HG03025 (cell line): ENCODE measurements around the gene RERE.

ENCODE experiments used
- ATAC-seq: cut with Tn5 transposase; IDR thresholded peaks from one replicate; pipeline ENCODE4 v1.9.1; 2021; ENCODE audit warnings: mild to moderate bottlenecking, moderate library complexity; ENCODE audit not compliant: unreplicated experiment, low FRiP score

Gene RERE

GRCh38 chr1:8536515-8536914, 280.9 kb downstream of the RERE start:
- no peak for ATAC-seq

DNA sequence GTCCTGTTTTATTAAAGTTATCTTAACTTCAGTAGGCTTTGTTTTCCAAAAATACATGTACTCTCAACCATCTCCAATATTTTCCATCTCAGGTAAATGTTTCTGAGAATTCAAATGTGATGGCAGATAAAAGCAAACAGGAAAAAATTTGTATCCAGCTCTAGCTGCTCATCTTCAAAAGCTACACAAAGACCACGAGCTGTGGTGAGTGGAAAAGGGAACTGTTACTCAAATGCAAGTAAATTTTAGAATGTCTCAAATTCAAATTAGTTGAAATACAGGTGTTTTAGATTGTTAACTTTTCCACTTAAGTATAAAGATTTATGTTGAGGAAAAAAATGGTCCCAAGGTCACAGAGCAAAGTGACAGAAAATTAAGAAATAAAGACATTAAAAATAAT, 283.5 kb downstream of the RERE start:
- ATAC-seq, result no peak

DNA sequence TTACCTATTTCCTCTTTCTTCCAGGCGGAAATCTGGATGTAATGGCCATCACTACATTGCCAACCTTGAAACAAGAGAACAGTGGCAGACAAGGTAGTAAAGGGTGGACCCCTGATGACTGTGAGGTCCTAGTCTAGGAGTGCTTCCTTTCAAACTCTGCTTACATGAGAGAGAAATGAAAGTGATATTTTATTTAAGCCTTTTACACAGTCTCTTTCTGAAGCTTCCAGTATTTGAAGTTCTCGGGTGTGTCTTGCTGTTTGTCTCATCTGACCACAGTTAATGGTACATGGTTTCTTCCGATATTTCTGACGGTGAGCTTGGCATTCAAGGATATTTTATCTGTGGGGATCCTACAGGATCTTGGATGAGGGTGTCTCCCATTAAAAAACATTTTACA, 284.3 kb downstream of the RERE start:
- ATAC-seq, result no peak

GRCh38 chr1:8529901-8530300, 287.5 kb downstream of the RERE start:
- no peak for ATAC-seq

GRCh38 chr1:8527941-8528340, 289.5 kb downstream of the RERE start:
- no peak for ATAC-seq

- no peak for ATAC-seq
Measured at GRCh38 chr1:8525558-8526275, 291.7 kb downstream of the RERE start.

- no peak for ATAC-seq
Measured at GRCh38 chr1:8525216-8525557, 292.3 kb downstream of the RERE start.

GRCh38 chr1:8524627-8525157, 292.7 kb downstream of the RERE start:
- ATAC-seq, result no peak

- ATAC-seq, result no peak
Measured at GRCh38 chr1:8523666-8524206, 293.7 kb downstream of the RERE start.

- no peak for ATAC-seq
Measured at GRCh38 chr1:8520483-8520966, 296.9 kb downstream of the RERE start.

- ATAC-seq, result no peak
Measured at GRCh38 chr1:8519167-8519566, 298.3 kb downstream of the RERE start.

DNA sequence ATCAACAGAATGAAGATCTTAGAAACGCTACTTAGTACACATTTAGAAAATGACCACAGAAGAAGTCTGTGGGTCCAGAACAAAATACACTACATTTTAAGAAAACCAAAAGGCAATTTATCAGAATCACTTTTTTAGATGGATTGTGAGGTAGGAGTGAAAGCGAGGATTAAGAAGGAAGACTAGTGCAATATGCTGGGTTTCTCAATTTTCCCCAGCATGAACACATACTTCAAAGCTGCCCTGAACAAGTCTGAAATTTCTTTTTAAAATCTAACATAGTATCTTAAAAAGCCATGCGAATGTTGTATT, 299.0 kb downstream of the RERE start:
- ATAC-seq, result no peak

GRCh38 chr1:8517661-8518489, 299.6 kb downstream of the RERE start:
- no peak for ATAC-seq

DNA sequence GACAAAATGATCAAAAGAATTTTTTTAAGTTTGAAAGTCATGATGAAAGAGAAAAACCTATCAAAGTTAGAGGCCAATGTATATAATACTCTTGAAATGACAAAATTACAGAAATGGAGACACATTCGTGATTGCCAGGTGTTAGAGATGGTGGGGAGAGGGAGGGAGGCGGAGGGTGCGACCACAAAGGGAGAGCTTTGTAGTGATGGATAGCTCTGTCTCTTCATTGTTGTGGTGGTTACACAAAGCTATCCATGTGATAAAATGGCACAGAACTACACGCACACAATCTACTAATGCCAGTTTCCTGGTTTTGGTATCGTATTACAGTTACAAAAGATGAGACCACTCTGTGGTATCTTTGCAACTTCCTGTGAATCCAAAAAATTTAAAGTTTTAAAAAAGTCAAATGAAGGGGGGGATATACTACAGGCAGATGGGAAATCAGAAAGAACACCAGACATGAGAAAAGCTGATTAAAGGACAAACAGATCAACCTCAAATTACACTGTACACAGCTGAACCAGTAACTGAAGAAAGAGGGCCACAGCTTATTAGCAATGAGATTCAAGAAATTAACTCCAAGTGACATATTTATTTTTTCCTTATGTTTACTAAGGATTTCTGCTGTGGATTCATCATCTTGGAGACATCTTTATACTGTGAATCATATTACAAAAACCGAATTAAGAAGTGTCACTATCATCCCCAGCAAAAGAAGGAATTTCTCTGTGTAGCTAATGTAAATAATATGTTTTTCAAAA, 300.5 kb downstream of the RERE start:
- ATAC-seq, result no peak

DNA sequence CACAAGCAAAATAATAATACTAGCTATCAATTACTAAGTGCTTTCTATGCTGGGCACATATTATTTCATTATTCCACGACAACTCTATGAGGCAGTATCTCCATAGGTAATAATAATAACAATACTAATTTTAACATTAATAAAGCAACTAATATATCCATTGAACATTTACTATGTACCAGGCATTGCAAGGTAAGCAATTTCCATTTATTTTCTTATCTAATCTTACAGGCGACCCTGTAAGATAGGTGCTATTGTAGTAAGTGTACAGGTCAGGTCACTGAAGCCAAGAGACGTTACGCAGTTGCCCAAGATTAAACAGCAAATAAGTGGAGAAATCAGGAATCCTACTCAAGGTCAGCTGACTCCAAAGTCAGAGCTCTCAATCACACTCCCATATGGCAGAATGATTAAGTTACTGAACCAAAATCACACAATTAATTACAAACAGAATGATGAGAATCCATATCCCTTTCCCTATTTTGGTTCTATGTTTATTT, 301.1 kb downstream of the RERE start:
- no peak for ATAC-seq

GRCh38 chr1:8512504-8512903, 304.9 kb downstream of the RERE start:
- no peak for ATAC-seq

DNA sequence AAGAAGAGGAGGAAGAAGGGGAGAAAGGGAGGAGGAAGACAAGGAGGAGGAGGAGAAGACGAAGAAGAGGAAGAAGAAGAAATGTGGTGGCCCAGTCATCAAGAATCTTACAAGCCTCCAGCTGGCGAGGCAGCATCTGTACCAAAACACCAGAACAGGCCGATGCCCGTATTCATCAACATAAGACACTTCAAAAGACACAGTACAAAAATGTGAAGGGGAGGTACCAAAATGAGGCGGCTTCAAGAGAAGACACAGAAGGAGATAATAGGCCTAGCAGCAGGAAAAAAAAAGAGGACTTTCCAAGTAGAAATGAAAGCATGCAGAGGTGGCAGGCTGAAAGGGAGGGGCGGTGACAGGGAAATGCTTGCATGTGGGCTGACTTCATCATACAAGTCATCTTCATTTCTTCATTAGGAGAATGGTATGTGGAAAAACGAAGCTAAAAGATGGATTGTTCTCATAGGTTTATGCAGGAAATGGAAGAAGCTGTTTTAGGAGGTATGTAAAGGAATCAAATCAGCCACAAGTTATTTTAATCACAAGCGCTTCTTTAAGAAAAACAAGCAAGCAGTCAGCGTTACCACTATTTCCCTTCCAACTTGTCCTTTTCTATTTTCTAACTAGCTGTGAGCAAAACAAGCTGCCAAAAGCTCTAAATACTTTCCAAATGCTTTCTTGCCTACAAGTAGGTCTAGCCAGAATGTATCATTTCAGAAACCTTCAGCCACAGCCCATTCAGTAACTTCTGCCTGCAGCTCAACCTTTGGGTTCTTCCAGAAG, 307.2 kb downstream of the RERE start:
- no peak for ATAC-seq

DNA sequence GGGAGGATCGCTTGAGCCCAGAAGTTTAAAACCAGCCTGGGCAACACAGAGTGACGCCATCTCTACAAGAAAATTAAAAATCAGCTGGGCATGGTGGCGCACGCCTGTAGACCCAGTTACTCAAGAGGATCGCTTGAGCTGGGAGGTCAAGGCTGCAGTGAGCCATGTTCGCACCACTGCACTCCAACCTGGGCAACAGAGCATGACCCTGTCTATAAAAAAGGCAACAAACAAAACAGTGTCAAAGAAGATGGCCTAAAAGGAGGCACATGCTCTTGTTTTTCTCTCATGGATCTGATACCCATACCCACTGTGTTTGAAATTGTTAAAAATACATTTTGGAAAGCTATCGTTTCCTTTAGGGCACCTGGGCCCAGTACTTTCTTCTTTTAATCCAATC, 307.9 kb downstream of the RERE start:
- ATAC-seq, result no peak

DNA sequence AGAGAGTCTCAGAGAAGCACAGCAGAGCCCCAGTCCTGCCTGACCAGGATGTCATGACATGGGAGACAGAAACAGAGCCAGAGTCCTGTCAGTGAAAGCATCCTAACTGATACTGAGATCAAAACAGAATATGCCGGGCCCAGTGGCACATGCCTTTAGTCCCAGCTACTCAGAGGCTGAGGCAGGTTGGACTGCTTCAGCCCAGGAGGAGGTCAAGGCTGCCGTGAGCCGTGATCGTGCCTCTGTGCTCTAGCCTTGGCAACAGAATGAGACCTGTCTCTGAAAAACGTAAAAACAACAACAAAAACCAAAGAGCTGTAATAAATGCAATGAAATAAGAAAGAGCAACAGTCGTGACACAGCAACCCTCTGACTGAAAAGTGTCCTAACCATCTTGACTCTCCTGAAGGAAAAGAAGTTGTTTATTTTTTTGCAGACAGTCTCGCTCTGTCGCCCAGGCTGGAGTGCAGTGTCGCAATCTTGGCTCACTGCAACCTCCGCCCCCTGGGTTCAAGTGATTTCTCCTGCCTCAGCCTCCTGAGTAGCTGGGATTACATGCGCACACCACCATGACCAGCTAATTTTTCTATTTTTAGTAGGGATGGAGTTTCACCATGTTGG, 310.3 kb downstream of the RERE start:
- no peak for ATAC-seq
